OCI-LY3 (cell line): ENCODE results near the gene CACNG7.

Experiments used
- CTCF ChIP-seq: fragments of 200-600, 300-600 bp; sonication (generic); IDR thresholded peaks from 2 replicates; pipeline ENCODE4 v1.5.1; 2014; ENCODE audit warnings: antibody characterized with exemption, low read length, low read depth
- EZH2phosphoT487 ChIP-seq: fragments of 200-600 bp; shearing (Covaris generic); IDR thresholded peaks from 2 replicates; pipeline ENCODE4 v1.6.1; 2018; ENCODE audit warnings: antibody characterized with exemption, mixed run types, low read depth

GRCh38 chr19:53992815-53993214 lies 83.7 kb downstream of the CACNG7 start:
- no peak for TF ChIP-seq CTCF
- TF ChIP-seq EZH2phosphoT487, result no peak
